Fibroblast of lung (primary cell): ENCODE measurements around the gene ANKRD31.
"Not testable (repeated sequence)": the region's sequence is repeated elsewhere in the genome, so short reads cannot be mapped to it uniquely, and the experiment has no call there.

Source experiments
- CTCF ChIP-seq, 2 donors: IDR thresholded peaks in 1 of 2; conservative IDR thresholded peaks in 1 of 2; 1 replicate in 1 of 2; 2 replicates in 1 of 2; pipeline ENCODE4 v1.5.1; 2011 to 2012; ENCODE audit warnings: low read length in 2 of 2, control low read depth in 1 of 2, inconsistent platforms in 1 of 2, low read depth in 1 of 2, mild to moderate bottlenecking in 1 of 2
- EZH2 ChIP-seq: IDR thresholded peaks from 2 replicates; pipeline ENCODE4 v1.5.1; 2012; ENCODE audit warnings: low read length, control low read depth, mild to moderate bottlenecking; ENCODE audit errors: missing control alignments

GRCh38 chr5:75174872-75175271 lies 61.8 kb downstream of the ANKRD31 start:
- TF ChIP-seq CTCF (conservative IDR thresholded peaks at IDR 0.05 in 1 of 2, IDR thresholded peaks at IDR 0.05 in 1 of 2; ENCODE audit: low read depth in 1 of 2, low read length in 2 of 2); EZH2: not testable (repeated sequence)
